ENCODE results near the gene FAM162A. TPM values are rescaled to one million over a fixed set of nuclear protein-coding genes. Genes with fewer than 3 reads are reported as not detected.
A peak's percentile ranks its signal among the peaks of the same experiment; 100 is the strongest.

FAM162A gene
- total RNA-seq, 1 donor from 2014 or later, result 24.3 TPM

DNA sequence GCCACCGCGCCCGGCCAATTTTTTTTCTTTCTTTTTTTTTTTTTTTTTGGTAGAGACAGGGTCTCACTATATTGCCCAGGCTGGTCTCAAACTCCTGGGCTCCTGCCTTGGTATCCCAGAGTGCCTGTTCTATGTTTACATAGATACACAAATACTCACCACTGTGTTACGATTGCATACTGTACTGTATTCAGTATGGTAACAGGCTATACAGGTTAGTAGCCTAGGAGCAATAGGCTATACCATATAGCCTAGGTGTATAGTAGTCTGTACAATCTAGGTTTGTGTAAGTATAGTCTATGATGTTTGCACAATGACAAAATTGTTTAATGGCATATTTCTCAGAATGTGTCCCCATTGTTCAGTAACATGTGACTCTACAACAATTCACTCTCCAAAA is 32.4 kb upstream of the FAM162A start:
- no peak for DNase-seq
- no peaks in the 10 kb centered on the region for H3K9me3 ChIP-seq

DNA sequence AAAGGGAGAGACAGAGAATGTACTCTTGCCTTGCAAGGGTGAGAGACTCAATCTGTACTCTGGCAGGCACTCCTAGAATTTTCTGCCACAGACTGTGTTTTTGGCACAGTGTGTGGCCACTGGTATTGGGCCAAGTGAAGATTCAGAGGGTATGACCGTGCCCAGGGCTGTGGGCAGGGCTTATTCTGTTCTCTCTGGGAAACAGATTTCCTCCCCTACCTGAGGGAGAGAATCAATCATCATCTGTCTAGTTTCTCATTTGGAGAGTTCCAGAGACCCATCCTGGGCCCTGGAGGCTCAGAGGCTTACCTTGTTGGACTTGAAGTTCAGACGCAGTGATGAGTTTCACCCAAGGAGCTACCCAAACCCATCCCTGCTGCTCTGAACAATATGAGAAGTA is 30.8 kb upstream of the FAM162A start:
- no peak overlapping the region for H3K27ac ChIP-seq
- no peaks in the 10 kb centered on the region for H3K9me3 ChIP-seq
- ATAC-seq (no peak), DNase-seq (no peak)
- intact Hi-C loops (cut with DNase I), result no loop called here
- no peak overlapping the region for H3K4me3 ChIP-seq
- TF ChIP-seq, protein P1, sequence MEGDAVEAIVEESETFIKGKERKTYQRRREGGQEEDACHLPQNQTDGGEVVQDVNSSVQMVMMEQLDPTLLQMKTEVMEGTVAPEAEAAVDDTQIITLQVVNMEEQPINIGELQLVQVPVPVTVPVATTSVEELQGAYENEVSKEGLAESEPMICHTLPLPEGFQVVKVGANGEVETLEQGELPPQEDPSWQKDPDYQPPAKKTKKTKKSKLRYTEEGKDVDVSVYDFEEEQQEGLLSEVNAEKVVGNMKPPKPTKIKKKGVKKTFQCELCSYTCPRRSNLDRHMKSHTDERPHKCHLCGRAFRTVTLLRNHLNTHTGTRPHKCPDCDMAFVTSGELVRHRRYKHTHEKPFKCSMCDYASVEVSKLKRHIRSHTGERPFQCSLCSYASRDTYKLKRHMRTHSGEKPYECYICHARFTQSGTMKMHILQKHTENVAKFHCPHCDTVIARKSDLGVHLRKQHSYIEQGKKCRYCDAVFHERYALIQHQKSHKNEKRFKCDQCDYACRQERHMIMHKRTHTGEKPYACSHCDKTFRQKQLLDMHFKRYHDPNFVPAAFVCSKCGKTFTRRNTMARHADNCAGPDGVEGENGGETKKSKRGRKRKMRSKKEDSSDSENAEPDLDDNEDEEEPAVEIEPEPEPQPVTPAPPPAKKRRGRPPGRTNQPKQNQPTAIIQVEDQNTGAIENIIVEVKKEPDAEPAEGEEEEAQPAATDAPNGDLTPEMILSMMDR (IDR thresholded peaks at IDR 0.05), result no peak
- no peaks in the 10 kb centered on the region for H3K4me1 ChIP-seq
- peaks cover 6% of the 10 kb centered on the region for H3K36me3 ChIP-seq
- no peaks in the 10 kb centered on the region for H3K27me3 ChIP-seq (ENCODE audit: low read depth)

More for the DNA sequence above, 32.4 kb upstream of the FAM162A start:
- ATAC-seq, result no peak
- H3K4me1 ChIP-seq, result no peaks in the 10 kb centered on the region
- no peak overlapping the region for H3K4me3 ChIP-seq
- intact Hi-C loops (cut with DNase I), result no loop called here
- TF ChIP-seq, protein P1 (IDR thresholded peaks at IDR 0.05), result no peak
- H3K27me3 ChIP-seq (ENCODE audit: low read depth), result no peaks in the 10 kb centered on the region
- H3K27ac ChIP-seq, result no peak overlapping the region
- H3K36me3 ChIP-seq, result no peaks in the 10 kb centered on the region

DNA sequence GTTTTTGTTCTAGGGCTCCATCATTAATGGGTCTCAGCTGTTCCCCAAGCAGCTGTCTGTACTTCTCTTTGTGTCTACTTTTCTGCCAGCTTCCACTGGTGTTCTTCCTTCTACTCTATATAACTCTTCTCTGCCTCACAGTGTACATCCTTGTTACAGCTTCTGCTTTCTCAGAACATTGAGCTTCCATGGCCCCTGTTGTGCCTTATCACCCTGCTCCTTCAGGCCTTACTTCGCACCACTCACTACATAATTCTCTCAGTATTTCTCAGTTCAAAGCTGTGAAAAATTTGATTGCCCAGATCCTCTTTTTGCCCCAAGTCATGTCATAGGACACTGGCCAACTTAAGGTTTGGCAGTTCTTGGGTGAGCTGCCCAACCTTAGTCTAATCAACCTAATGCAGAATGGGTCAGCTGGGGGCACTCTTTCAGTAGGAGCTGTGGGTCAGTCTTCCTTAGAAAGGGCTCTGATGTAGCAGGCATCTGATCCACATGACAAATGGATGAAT is 30.0 kb upstream of the FAM162A start:
- Histone ChIP-seq H3K4me3 (no peak overlapping the region), H3K36me3 (peaks cover 14% of the 10 kb centered on the region), H3K4me1 (no peaks in the 10 kb centered on the region), H3K27me3 (ENCODE audit: low read depth) (no peaks in the 10 kb centered on the region), H3K27ac (no peak overlapping the region), H3K9me3 (no peaks in the 10 kb centered on the region)
- ATAC-seq (no peak), DNase-seq (no peak)
- intact Hi-C loops (cut with DNase I), result no loop called here
- TF ChIP-seq, protein P1 (IDR thresholded peaks at IDR 0.05), result no peak

DNA sequence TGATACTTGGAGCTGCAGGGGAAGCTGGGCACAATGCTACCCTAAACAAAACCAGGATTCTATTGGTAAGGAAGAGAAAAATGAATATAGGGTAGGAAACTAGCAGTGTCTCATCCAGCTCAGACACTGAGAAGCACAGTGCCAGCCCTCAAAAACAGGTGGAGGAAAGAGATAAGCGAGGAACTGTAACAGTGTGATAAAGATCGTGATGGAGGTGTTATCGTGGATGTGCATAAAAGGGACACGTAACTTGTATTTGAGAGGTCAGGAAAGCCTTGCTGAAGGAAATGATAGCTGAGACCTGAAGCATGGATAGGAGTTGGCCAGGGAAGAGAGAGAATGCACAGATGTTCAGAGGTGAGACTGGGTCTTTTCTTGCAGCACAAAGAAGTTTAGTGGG is 28.4 kb upstream of the FAM162A start:
- Histone ChIP-seq H3K4me1 (no peaks in the 10 kb centered on the region), H3K27me3 (ENCODE audit: low read depth) (no peaks in the 10 kb centered on the region), H3K4me3 (no peak overlapping the region), H3K36me3 (peaks cover 21% of the 10 kb centered on the region), H3K27ac (no peak overlapping the region), H3K9me3 (no peaks in the 10 kb centered on the region)
- intact Hi-C loops (cut with DNase I), result no loop called here
- TF ChIP-seq, protein P1 (IDR thresholded peaks at IDR 0.05), result no peak
- ATAC-seq (no peak), DNase-seq (no peak)

DNA sequence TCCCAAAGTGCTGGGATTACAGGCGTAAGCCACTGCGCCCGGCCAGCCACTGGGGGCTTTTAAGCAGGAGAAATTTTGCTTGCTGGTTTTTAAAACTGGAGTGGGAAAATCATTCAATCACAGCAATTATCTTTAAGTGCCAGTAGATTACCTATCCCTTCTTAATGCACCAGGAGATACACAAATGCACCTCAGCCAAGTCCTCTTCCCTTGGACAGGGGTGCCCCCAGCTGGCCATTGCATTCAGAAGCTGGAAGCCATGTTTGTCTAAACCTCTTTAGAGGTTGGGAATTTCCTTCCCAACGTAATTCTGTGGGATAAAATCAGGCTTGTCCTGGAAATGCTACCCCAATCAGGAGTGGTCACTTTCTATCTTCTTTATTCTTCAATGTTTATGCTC is 27.6 kb upstream of the FAM162A start:
- DNase-seq, result no peak
- Histone ChIP-seq H3K4me3 (no peak overlapping the region), H3K27ac (no peak overlapping the region), H3K4me1 (no peaks in the 10 kb centered on the region), H3K9me3 (no peaks in the 10 kb centered on the region), H3K27me3 (ENCODE audit: low read depth) (no peaks in the 10 kb centered on the region), H3K36me3 (peaks cover 28% of the 10 kb centered on the region)
- TF ChIP-seq, protein P1 (IDR thresholded peaks at IDR 0.05), result peak; percentile 38
- ATAC-seq, result peak in 1 of 2 donors; percentile 50
- intact Hi-C loops (cut with DNase I), result no loop called here

Data from lower lobe of right lung (tissue), 2 donors.